ENCODE data around the gene C6orf89. TPM values are rescaled to one million over a fixed set of nuclear protein-coding genes. Genes with fewer than 3 reads are reported as not detected.
A peak's percentile ranks its signal among the peaks of the same experiment; 100 is the strongest.

C6orf89 gene
- polyA plus RNA-seq, 1 donor (not counting 4 experiments of a cell fraction or from before 2014, with no cell fraction given): 29.0 TPM

GRCh38 chr6:36977470-36977941 lies 91.8 kb downstream of the C6orf89 start:
- H3K4me1 ChIP-seq (ENCODE audit: control insufficient read depth, extremely low read depth, insufficient read depth, low read length): no peaks in the 10 kb centered on the region
- dilution Hi-C loops (cut with MboI; ENCODE audit: extremely low pct_ligation_motif_present, low sequenced_read_pairs): no loop called here
- peaks cover 26% of the 10 kb centered on the region for H3K79me2 ChIP-seq (ENCODE audit: control insufficient read depth, insufficient read depth, low read length)
- no peak overlapping the region for H3K27ac ChIP-seq (ENCODE audit: control insufficient read depth, insufficient read depth, low read length)
- peaks cover 34 to 49% of the 10 kb centered on the region in 2 experiments for H3K36me3 ChIP-seq (ENCODE audit: control insufficient read depth in 2 of 2, extremely low read depth in 1 of 2, insufficient read depth in 2 of 2, low read length in 2 of 2)
- no peaks in the 10 kb centered on the region for H3K9me1 ChIP-seq (ENCODE audit: control insufficient read depth, extremely low read depth, insufficient read depth, low read length)
- no peak overlapping the region for H2AFZ ChIP-seq (ENCODE audit: control insufficient read depth, low read length)
- DNase-seq (ENCODE audit: low read depth, low spot score) (no peak), FAIRE-seq (no peak)
- H3K4me3 ChIP-seq (ENCODE audit: control insufficient read depth in 2 of 3, extremely low read depth in 1 of 3, insufficient read depth in 2 of 3, low read depth in 1 of 3, low read length in 3 of 3): no peak overlapping the region
- H3K4me2 ChIP-seq (ENCODE audit: control insufficient read depth, extremely low read depth, insufficient read depth, low read depth, low read length): no peak overlapping the region
- TF ChIP-seq EZH2 (IDR thresholded peaks at IDR 0.05; ENCODE audit: low read length): no peak
- TF ChIP-seq, protein P1, sequence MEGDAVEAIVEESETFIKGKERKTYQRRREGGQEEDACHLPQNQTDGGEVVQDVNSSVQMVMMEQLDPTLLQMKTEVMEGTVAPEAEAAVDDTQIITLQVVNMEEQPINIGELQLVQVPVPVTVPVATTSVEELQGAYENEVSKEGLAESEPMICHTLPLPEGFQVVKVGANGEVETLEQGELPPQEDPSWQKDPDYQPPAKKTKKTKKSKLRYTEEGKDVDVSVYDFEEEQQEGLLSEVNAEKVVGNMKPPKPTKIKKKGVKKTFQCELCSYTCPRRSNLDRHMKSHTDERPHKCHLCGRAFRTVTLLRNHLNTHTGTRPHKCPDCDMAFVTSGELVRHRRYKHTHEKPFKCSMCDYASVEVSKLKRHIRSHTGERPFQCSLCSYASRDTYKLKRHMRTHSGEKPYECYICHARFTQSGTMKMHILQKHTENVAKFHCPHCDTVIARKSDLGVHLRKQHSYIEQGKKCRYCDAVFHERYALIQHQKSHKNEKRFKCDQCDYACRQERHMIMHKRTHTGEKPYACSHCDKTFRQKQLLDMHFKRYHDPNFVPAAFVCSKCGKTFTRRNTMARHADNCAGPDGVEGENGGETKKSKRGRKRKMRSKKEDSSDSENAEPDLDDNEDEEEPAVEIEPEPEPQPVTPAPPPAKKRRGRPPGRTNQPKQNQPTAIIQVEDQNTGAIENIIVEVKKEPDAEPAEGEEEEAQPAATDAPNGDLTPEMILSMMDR (optimal IDR thresholded peaks at IDR 0.05 in 1 of 3, IDR thresholded peaks at IDR 0.05 in 1 of 3, conservative IDR thresholded peaks at IDR 0.05 in 1 of 3; ENCODE audit: extremely low read depth in 1 of 3, insufficient read depth in 2 of 3, low read length in 3 of 3): peak in 1 of 3 experiments; percentile 56
- H3K9me3 ChIP-seq (ENCODE audit: control insufficient read depth, low read depth, low read length): no peaks in the 10 kb centered on the region
- peaks cover 14% of the 10 kb centered on the region for H4K20me1 ChIP-seq (ENCODE audit: control insufficient read depth, extremely low read depth, insufficient read depth, low read length)
- no peak overlapping the region for H3K9ac ChIP-seq (ENCODE audit: control insufficient read depth, extremely low read depth, insufficient read depth, low read length)
- no peaks in the 10 kb centered on the region for H3K27me3 ChIP-seq (ENCODE audit: control insufficient read depth, extremely low read depth, insufficient read depth, low read length)

Other genes starting within 250 kb of the C6orf89 start
- gene CDKN1A, start 207.2 kb upstream of the C6orf89 start, polyA plus RNA-seq: 146 to 355 TPM (median 185 TPM) in 3 replicates
- gene RAB44, start 188.1 kb upstream of the C6orf89 start, polyA plus RNA-seq: 0.03 TPM in 2 of 3 replicates, not detected in the other
- gene CPNE5, start 46.5 kb upstream of the C6orf89 start, polyA plus RNA-seq: 0.02 to 0.09 TPM (median 0.05 TPM) in 3 replicates
- 36.7 to 45.5 TPM (median 42.5 TPM) in 3 replicates for gene PPIL1, start 11.1 kb upstream of the C6orf89 start, polyA plus RNA-seq
- gene PI16, start 68.8 kb downstream of the C6orf89 start, polyA plus RNA-seq: not detected in 3 replicates
- 72.9 to 90.3 TPM (median 88.8 TPM) in 3 replicates for gene MTCH1, start 100.2 kb downstream of the C6orf89 start, polyA plus RNA-seq
- gene FGD2, start 119.7 kb downstream of the C6orf89 start, polyA plus RNA-seq: 0.03 to 0.13 TPM (median 0.08 TPM) in 3 replicates

Measured in keratinocyte (primary cell).